HepG2 (cell line): ENCODE data around the gene PBX4. TPM values are rescaled to one million over a fixed set of nuclear protein-coding genes. Genes with fewer than 3 reads are reported as not detected.

ENCODE experiments used
- IKZF5 ChIP-seq: IDR thresholded peaks from 2 replicates; pipeline ENCODE4 v1.6.1; 2018; ENCODE audit warnings: missing genetic modification reagents, mild to moderate bottlenecking, missing compliant biosample characterization
- ISL2 ChIP-seq: sonication (generic); formaldehyde crosslinking; IDR thresholded peaks from 2 replicates; pipeline ENCODE4 v1.5.0; 2020; ENCODE audit warnings: missing genetic modification reagents
- KDM1A ChIP-seq: IDR thresholded peaks from 2 replicates; pipeline ENCODE4 v1.6.1; 2016; ENCODE audit warnings: missing compliant biosample characterization
- KDM2A ChIP-seq: sonication (generic); formaldehyde crosslinking; IDR thresholded peaks from 2 replicates; pipeline ENCODE4 v1.4.0; 2020; ENCODE audit warnings: low read depth, missing genetic modification reagents, borderline replicate concordance
- MAFG ChIP-seq: sonication (generic); formaldehyde crosslinking; IDR thresholded peaks from 2 replicates; pipeline ENCODE4 v1.5.1; 2020; ENCODE audit warnings: mild to moderate bottlenecking, missing genetic modification reagents
- MTA1 ChIP-seq: sonication (generic); formaldehyde crosslinking; IDR thresholded peaks from 2 replicates; pipeline ENCODE4 v1.4.0; 2020; ENCODE audit warnings: missing genetic modification reagents, mild to moderate bottlenecking, borderline replicate concordance
- MYNN ChIP-seq: sonication (generic); formaldehyde crosslinking; IDR thresholded peaks from 2 replicates; pipeline ENCODE4 v1.4.0; 2020; ENCODE audit warnings: mild to moderate bottlenecking, low read depth, missing genetic modification reagents
- PREB ChIP-seq: sonication (generic); formaldehyde crosslinking; IDR thresholded peaks from 2 replicates; pipeline ENCODE4 v1.4.0; 2020; ENCODE audit warnings: missing genetic modification reagents
- SNAPC4 ChIP-seq: sonication (generic); formaldehyde crosslinking; IDR thresholded peaks from 2 replicates; pipeline ENCODE4 v1.4.0; 2020; ENCODE audit warnings: mild to moderate bottlenecking, missing genetic modification reagents
- SOX6 ChIP-seq, 2 experiments: fragments of 450-650 bp in 1 of 2; sonication (generic) in 1 of 2; formaldehyde crosslinking in 1 of 2; IDR thresholded peaks; 2 replicates each; pipeline versions ENCODE4 v1.4.0 to v1.6.1; 2017 to 2020; ENCODE audit warnings: antibody characterized with exemption in 1 of 2, mild to moderate bottlenecking in 1 of 2, missing genetic modification reagents in 1 of 2
- ZFP1 ChIP-seq: IDR thresholded peaks from 2 replicates; pipeline ENCODE4 v1.6.1; 2016
- ZNF292 ChIP-seq: sonication (generic); formaldehyde crosslinking; IDR thresholded peaks from 2 replicates; pipeline ENCODE4 v1.8.1; 2022; ENCODE audit warnings: mild to moderate bottlenecking, low read depth, missing genetic modification reagents, borderline replicate concordance
- ZNF331 ChIP-seq: sonication (generic); formaldehyde crosslinking; IDR thresholded peaks from 2 replicates; pipeline ENCODE4 v1.4.0; 2020; ENCODE audit warnings: missing genetic modification reagents
- ZNF512 ChIP-seq: sonication (generic); formaldehyde crosslinking; IDR thresholded peaks from 2 replicates; pipeline ENCODE4 v1.4.0; 2020; ENCODE audit warnings: mild to moderate bottlenecking, missing genetic modification reagents
- ZNF703 ChIP-seq: sonication (generic); formaldehyde crosslinking; IDR thresholded peaks from 2 replicates; pipeline ENCODE4 v1.5.1; 2020; ENCODE audit warnings: missing genetic modification reagents, mild to moderate bottlenecking, moderate library complexity, borderline replicate concordance
- polyA plus RNA-seq, 8 experiments: library from polyadenylated mRNA; depleted of rRNA in 3 of 8; stranded (reverse) in 7 of 8; unstranded in 1 of 8; fragments of >200 nt; fragmentation: Illumina TruSeq in 4 of 8; extraction: Trizol in 4 of 8; gene quantifications; 2 replicates each; pipeline versions ENCODE4 v1.2.1 to v1.2.3, GENCODE V29; 2011 to 2016; ENCODE audit warnings: low read depth in 4 of 8, missing spikeins in 1 of 8, mixed read lengths in 1 of 8; ENCODE audit not compliant: insufficient read depth in 1 of 8
- total RNA-seq, 5 experiments: library from RNA; depleted of rRNA; stranded (reverse); fragments of >200 nt; fragmentation: Illumina TruSeq; extraction: Trizol; gene quantifications; 2 replicates each; pipeline ENCODE4 v1.2.3, GENCODE V29; 2016; ENCODE audit warnings: low read depth in 1 of 5
- TF ChIP-seq, protein P1 (sequence below): conservative IDR thresholded peaks from 2 replicates; pipeline ENCODE4 v1.6.1; 2018; ENCODE audit warnings: missing genetic modification reagents

The PBX4 gene
- total and polyA plus RNA-seq, 2 of the 13 experiments (the other 11 are each of a cell fraction or from before 2014, with no cell fraction given): not detected

- TF ChIP-seq SOX6 (IDR thresholded peaks at IDR 0.05): no peak
- TF ChIP-seq SOX6 (CRISPR knock-in tag; IDR thresholded peaks at IDR 0.05): no peak
- TF ChIP-seq KDM2A (CRISPR knock-in tag): peak; percentile 97
- TF ChIP-seq ZNF331: no peak
- no peak for TF ChIP-seq ISL2
- TF ChIP-seq PREB (CRISPR knock-in tag): no peak
- TF ChIP-seq MTA1 (CRISPR knock-in tag): no peak
- TF ChIP-seq, protein P1, sequence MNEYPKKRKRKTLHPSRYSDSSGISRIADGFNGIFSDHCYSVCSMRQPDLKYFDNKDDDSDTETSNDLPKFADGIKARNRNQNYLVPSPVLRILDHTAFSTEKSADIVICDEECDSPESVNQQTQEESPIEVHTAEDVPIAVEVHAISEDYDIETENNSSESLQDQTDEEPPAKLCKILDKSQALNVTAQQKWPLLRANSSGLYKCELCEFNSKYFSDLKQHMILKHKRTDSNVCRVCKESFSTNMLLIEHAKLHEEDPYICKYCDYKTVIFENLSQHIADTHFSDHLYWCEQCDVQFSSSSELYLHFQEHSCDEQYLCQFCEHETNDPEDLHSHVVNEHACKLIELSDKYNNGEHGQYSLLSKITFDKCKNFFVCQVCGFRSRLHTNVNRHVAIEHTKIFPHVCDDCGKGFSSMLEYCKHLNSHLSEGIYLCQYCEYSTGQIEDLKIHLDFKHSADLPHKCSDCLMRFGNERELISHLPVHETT: no peak
- TF ChIP-seq KDM1A (CRISPR knock-in tag): no peak
- no peak for TF ChIP-seq SNAPC4 (CRISPR knock-in tag)
- peak; percentile 35; the same call in 1 of the 2 replicates for TF ChIP-seq MAFG (CRISPR knock-in tag)
- TF ChIP-seq ZNF512 (CRISPR knock-in tag): no peak
- no peak for TF ChIP-seq ZNF703 (CRISPR knock-in tag)
- TF ChIP-seq ZFP1 (CRISPR knock-in tag): no peak
- TF ChIP-seq ZNF292 (CRISPR knock-in tag): no peak
- TF ChIP-seq IKZF5 (CRISPR knock-in tag): no peak
- no peak for TF ChIP-seq MYNN
Observed at GRCh38 chr19:19531951-19532805, 86.3 kb downstream of the PBX4 start (continued).
